ENCODE results near the gene PDE4D. TPM values are rescaled to one million over a fixed set of nuclear protein-coding genes. Genes with fewer than 3 reads are reported as not detected.

Gene PDE4D
- total RNA-seq, 1 experiment from 2014 or later, result 3.3 TPM

- POLR2A ChIA-PET, result no interaction called here
- H3K27me3 Mint-ChIP-seq (ENCODE audit: low read depth), result no peaks in the 10 kb centered on the region
- CTCF ChIA-PET, result interaction anchor here (0.6 kb wide), 1 partner anchor 65 kb away, joined by 3 read pairs; no protein-coding TSS in a partner anchor
Observed at GRCh38 chr5:58958701-58959100, 934.8 kb downstream of the PDE4D start.

More at GRCh38 chr5:58958701-58959100, 934.8 kb downstream of the PDE4D start:
- Mint-ChIP-seq H3K9me3 (no peaks in the 10 kb centered on the region), H3K36me3 (no peaks in the 10 kb centered on the region), H3K4me1 (peaks cover 6% of the 10 kb centered on the region), H3K4me3 (no peak overlapping the region), H3K27ac (no peak overlapping the region)
- peak; percentile 28; the same call in 1 of the 2 replicates for ATAC-seq
- TF ChIP-seq GRHL2 (CRISPR knock-in tag; IDR thresholded peaks at IDR 0.05; ENCODE audit: insufficient replicate concordance, severe bottlenecking) (no peak), PREB (CRISPR knock-in tag; IDR thresholded peaks at IDR 0.05; ENCODE audit: borderline replicate concordance) (no peak), E2F5 (CRISPR knock-in tag; IDR thresholded peaks at IDR 0.05) (no peak), HMGXB4 (CRISPR knock-in tag; IDR thresholded peaks at IDR 0.05) (no peak), NR2C2 (CRISPR knock-in tag; IDR thresholded peaks at IDR 0.05) (no peak), ERG (CRISPR knock-in tag; IDR thresholded peaks at IDR 0.05) (no peak), FOXP4 (CRISPR knock-in tag; IDR thresholded peaks at IDR 0.05) (no peak), SMAD3 (CRISPR knock-in tag; IDR thresholded peaks at IDR 0.05; ENCODE audit: borderline replicate concordance) (no peak), MLX (CRISPR knock-in tag; IDR thresholded peaks at IDR 0.05) (no peak), ARID4B (CRISPR knock-in tag; IDR thresholded peaks at IDR 0.05; ENCODE audit: borderline replicate concordance) (no peak), CTCF (IDR thresholded peaks at IDR 0.05) (no peak), SMAD4 (CRISPR knock-in tag; IDR thresholded peaks at IDR 0.05) (no peak), ZNF263 (CRISPR knock-in tag; IDR thresholded peaks at IDR 0.05; ENCODE audit: low read depth) (no peak), AR (CRISPR knock-in tag; IDR thresholded peaks at IDR 0.05) (no peak), E2F4 (CRISPR knock-in tag; IDR thresholded peaks at IDR 0.05; ENCODE audit: borderline replicate concordance, low read depth) (no peak), ZMAT4 (CRISPR knock-in tag; IDR thresholded peaks at IDR 0.05) (no peak)
- DNase-seq (ENCODE audit: low spot score), result no peak
